ENCODE data around the gene TENT5C.

- TF ChIP-seq SP1 (IDR thresholded peaks at IDR 0.05; ENCODE audit: low read depth) (no peak), CTCF (IDR thresholded peaks at IDR 0.05 in 2 of 3, conservative IDR thresholded peaks at IDR 0.05 in 1 of 3; ENCODE audit: borderline replicate concordance in 1 of 3, insufficient read depth in 1 of 3, low read depth in 2 of 3, low read length in 2 of 3) (no peak), JUND (IDR thresholded peaks at IDR 0.05) (no peak), CEBPB (IDR thresholded peaks at IDR 0.05; ENCODE audit: low read depth) (no peak)
These were observed 26.5 kb upstream of the TENT5C start for GRCh38 chr1:117579221-117579906.
